OCI-LY1 (cell line): ENCODE data around the gene EDDM13.

Experiments
- H2AFZ ChIP-seq: fragments of 200-600 bp; sonication (generic), shearing (Covaris generic); 2 replicates; pipeline ENCODE4 v1.6.0; 2014; ENCODE audit warnings: antibody characterized with exemption, mild to moderate bottlenecking, low read length
- H3F3A ChIP-seq: fragments of 200-600 bp; sonication (generic), shearing (Covaris generic); 2 replicates; pipeline ENCODE4 v1.6.0; 2014; ENCODE audit warnings: mild to moderate bottlenecking, antibody characterized with exemption, low read length, moderate library complexity; ENCODE audit not compliant: insufficient read depth
- H3K27ac ChIP-seq: fragments of 200-600 bp; sonication (generic); 2 replicates; pipeline ENCODE4 v1.5.1; 2014; ENCODE audit warnings: low read length, mixed run types, mild to moderate bottlenecking, low read depth; ENCODE audit not compliant: poor library complexity, severe bottlenecking
- H3K27me3 ChIP-seq: fragments of 200-600 bp; sonication (generic); 2 replicates; pipeline ENCODE4 v1.6.0; 2014; ENCODE audit warnings: antibody characterized with exemption, mild to moderate bottlenecking, low read length, moderate library complexity; ENCODE audit not compliant: insufficient read depth
- H3K36me3 ChIP-seq: fragments of 200-600 bp; sonication (generic); 2 replicates; pipeline ENCODE4 v1.6.1; 2014; ENCODE audit warnings: mild to moderate bottlenecking, antibody characterized with exemption, low read length, moderate library complexity, mixed read lengths; ENCODE audit not compliant: insufficient read depth
- H3K4me1 ChIP-seq: fragments of 200-600 bp; sonication (generic); 2 replicates; pipeline ENCODE4 v1.5.1; 2014; ENCODE audit warnings: mild to moderate bottlenecking, low read length, moderate library complexity; ENCODE audit not compliant: insufficient read depth, severe bottlenecking
- H3K4me2 ChIP-seq: fragments of 200-600 bp; sonication (generic), shearing (Covaris generic); 2 replicates; pipeline ENCODE4 v1.6.1; 2014; ENCODE audit warnings: low read length
- H3K4me3 ChIP-seq: fragments of 200-600 bp; sonication (generic); 2 replicates; pipeline ENCODE4 v1.5.1; 2014; ENCODE audit warnings: low read length, low read depth, mild to moderate bottlenecking, mixed read lengths; ENCODE audit not compliant: poor library complexity, severe bottlenecking
- H3K79me2 ChIP-seq: fragments of 200-600 bp; shearing (Covaris generic); 2 replicates; pipeline ENCODE4 v1.6.1; 2016; ENCODE audit warnings: mixed run types, low read length, mixed read lengths; ENCODE audit not compliant: insufficient read depth
- H3K9ac ChIP-seq: fragments of 200-600 bp; sonication (generic), shearing (Covaris generic); 2 replicates; pipeline ENCODE4 v1.6.1; 2014; ENCODE audit warnings: mild to moderate bottlenecking, low read length, mixed read lengths
- H3K9me2 ChIP-seq: fragments of 200-600 bp; sonication (generic), shearing (Covaris generic); 2 replicates; pipeline ENCODE4 v1.6.1; 2014; ENCODE audit warnings: low read depth, mild to moderate bottlenecking, low read length, mixed read lengths
- H3K9me3 ChIP-seq: fragments of 200-600 bp; shearing (Covaris generic); 2 replicates; pipeline ENCODE4 v1.6.1; 2014; ENCODE audit warnings: low read length, mixed read lengths
- H4K20me1 ChIP-seq: fragments of 200-600 bp; sonication (generic), shearing (Covaris generic); 2 replicates; pipeline ENCODE4 v1.6.0; 2016; ENCODE audit warnings: mild to moderate bottlenecking, low read length; ENCODE audit not compliant: insufficient read depth
- CTCF ChIP-seq: fragments of 200-600 bp; sonication (generic), shearing (Covaris generic); IDR thresholded peaks from 2 replicates; pipeline ENCODE4 v1.5.1; 2017; ENCODE audit warnings: mild to moderate bottlenecking, antibody characterized with exemption, low read length, moderate library complexity, mixed read lengths
- EZH2 ChIP-seq: fragments of 200-600 bp; sonication (generic), shearing (Covaris generic); IDR thresholded peaks from 2 replicates; pipeline ENCODE4 v1.8.0; 2017; ENCODE audit warnings: borderline replicate concordance, mixed run types, mild to moderate bottlenecking, antibody characterized with exemption, low read length, moderate library complexity, mixed read lengths

EDDM13 gene

GRCh38 chr19:56270676-56271075 lies 1.9 kb upstream of the EDDM13 start:
- Histone ChIP-seq H3K27ac (no peak overlapping the region), H3K9me3 (no peaks in the 10 kb centered on the region), H3K27me3 (no peaks in the 10 kb centered on the region), H2AFZ (no peak overlapping the region), H3K9me2 (no peaks in the 10 kb centered on the region), H3K4me2 (no peak overlapping the region), H4K20me1 (no peaks in the 10 kb centered on the region), H3K9ac (no peak overlapping the region), H3K79me2 (no peaks in the 10 kb centered on the region), H3K4me3 (no peak overlapping the region), H3F3A (no peaks in the 10 kb centered on the region), H3K36me3 (no peaks in the 10 kb centered on the region), H3K4me1 (no peaks in the 10 kb centered on the region)
- no peak for TF ChIP-seq CTCF

GRCh38 chr19:56271151-56271550 lies 1.4 kb upstream of the EDDM13 start:
- no peaks in the 10 kb centered on the region for H3K4me1 ChIP-seq
- no peak for TF ChIP-seq EZH2
- no peak for TF ChIP-seq CTCF
- no peaks in the 10 kb centered on the region for H3F3A ChIP-seq

GRCh38 chr19:56273563-56274117 lies 1.1 kb downstream of the EDDM13 start:
- Histone ChIP-seq H3K9me2 (no peaks in the 10 kb centered on the region), H3K4me1 (no peaks in the 10 kb centered on the region), H3K9ac (no peak overlapping the region), H3K4me3 (no peak overlapping the region), H3K79me2 (no peaks in the 10 kb centered on the region), H3K36me3 (no peaks in the 10 kb centered on the region), H4K20me1 (no peaks in the 10 kb centered on the region), H3K9me3 (no peaks in the 10 kb centered on the region), H3K27me3 (no peaks in the 10 kb centered on the region), H3K27ac (no peak overlapping the region), H3K4me2 (no peak overlapping the region), H3F3A (no peaks in the 10 kb centered on the region), H2AFZ (no peak overlapping the region)
- no peak for TF ChIP-seq CTCF
- TF ChIP-seq EZH2 = no peak

More at GRCh38 chr19:56271151-56271550, 1.4 kb upstream of the EDDM13 start:
- H3K9ac ChIP-seq = no peak overlapping the region
- H3K9me3 ChIP-seq = no peaks in the 10 kb centered on the region
- H3K9me2 ChIP-seq = no peaks in the 10 kb centered on the region
- H3K79me2 ChIP-seq = no peaks in the 10 kb centered on the region
- H3K27me3 ChIP-seq = no peaks in the 10 kb centered on the region
- H3K27ac ChIP-seq = no peak overlapping the region
- no peak overlapping the region for H3K4me3 ChIP-seq
- no peak overlapping the region for H2AFZ ChIP-seq
- H4K20me1 ChIP-seq = no peaks in the 10 kb centered on the region
- no peak overlapping the region for H3K4me2 ChIP-seq
- no peaks in the 10 kb centered on the region for H3K36me3 ChIP-seq
